Lung microvascular endothelial cell (primary cell): Measurements from ENCODE around the gene CACNA2D4. TPM values are rescaled to one million over a fixed set of nuclear protein-coding genes. Genes with fewer than 3 reads are reported as not detected.
A peak's percentile ranks its signal among the peaks of the same experiment; 100 is the strongest.

ENCODE experiments used
- DNase-seq, 2 donors: peaks; one replicate each; pipeline versions ENCODE4 v3.0.0 to v3.0.0-alpha.2; 2010; ENCODE audit warnings: low read depth in 2 of 2
- total RNA-seq: library from RNA; depleted of rRNA; stranded (reverse); fragments of >200 nt; gene quantifications from 2 replicates; pipeline ENCODE4 v1.2.1, GENCODE V29; 2014

Gene CACNA2D4
- total RNA-seq, 1 donor from 2014 or later: not detected

DNA sequence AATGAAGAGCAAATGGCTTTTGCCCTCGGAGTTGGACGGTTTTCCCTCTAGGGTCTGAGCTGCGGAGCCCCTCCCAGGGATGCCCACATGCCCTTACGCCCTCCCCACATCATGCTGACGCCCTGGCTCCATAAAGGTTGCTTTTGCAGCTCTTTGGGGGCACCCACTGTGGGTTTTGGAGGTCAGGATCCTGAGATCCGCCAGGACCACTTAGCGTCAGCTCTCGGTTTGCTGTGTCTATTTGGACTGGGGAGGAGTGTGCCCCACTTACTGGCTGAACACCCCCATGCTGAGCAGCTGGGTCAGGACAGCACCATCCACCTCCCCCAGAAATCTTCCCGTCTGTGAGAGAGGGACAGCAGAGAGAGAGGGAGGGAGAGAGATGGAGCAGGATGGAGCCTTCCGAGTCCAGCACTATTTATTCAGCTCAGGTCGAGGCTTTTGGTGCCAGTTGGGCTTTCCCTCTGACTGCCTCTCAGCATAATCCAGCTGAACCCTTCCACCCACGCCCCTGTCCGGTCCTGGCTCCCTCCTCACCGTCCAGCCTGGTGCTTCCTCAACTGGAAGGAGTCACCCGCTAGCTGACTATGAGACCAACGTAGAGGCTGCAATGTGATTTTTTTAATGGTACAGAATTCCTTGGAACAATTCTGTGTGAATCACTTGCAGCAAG, 117.0 kb downstream of the CACNA2D4 start:
- no peak for DNase-seq

- no peak for DNase-seq
Observed at GRCh38 chr12:1800401-1801302, 117.8 kb downstream of the CACNA2D4 start.

GRCh38 chr12:1799882-1800400, 118.5 kb downstream of the CACNA2D4 start:
- DNase-seq: no peak

- DNase-seq: no peak
Observed at GRCh38 chr12:1799051-1799881, 119.2 kb downstream of the CACNA2D4 start.

- DNase-seq: no peak
Observed at GRCh38 chr12:1798641-1799020, 119.8 kb downstream of the CACNA2D4 start.

GRCh38 chr12:1797991-1798640, 120.3 kb downstream of the CACNA2D4 start:
- no peak for DNase-seq

DNA sequence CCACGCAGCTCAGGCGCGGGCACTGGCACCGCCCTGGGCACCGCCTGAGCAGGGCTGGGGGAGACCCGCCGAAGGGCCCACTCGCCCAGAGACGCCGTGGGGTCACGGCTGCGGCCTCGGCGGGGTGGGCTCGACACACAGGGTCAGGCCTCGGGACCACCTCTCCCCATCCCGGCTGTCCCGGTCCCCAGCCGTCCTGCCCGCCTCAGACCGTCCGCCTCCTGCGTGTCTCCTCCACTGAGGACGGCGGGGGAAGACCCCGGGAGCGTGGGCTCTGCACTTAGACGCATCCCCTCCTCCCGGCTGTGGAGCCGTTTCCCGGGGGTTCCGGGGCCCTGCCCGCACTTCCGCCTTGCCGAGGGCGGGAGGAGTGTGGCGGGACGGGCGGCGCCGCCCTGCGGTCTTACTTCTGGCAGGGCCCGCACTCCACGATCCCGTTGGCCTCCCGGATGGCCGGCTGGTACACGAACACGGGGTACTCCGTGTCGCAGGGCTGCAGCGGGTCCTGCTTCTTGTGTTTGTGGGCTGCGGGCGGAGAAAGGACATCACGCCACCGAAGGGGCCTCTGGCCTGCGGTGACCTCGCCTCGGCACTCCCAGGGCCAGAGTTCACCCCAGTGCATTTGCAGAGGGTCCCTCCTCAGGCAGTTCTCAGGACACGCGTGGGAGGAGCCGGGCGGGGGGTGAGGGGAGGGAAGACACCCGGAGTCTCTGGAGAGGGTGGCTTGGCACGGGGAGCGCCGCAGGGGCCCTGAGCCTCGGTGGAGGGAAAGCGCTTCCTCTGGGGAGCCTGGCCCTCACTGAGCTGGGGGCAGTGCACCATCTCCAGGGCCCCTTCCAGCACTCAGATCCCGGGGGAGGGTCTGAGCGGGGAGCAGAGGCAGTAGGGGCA, 121.2 kb downstream of the CACNA2D4 start:
- DNase-seq: no peak

GRCh38 chr12:1796515-1797010, 121.9 kb downstream of the CACNA2D4 start:
- peak in 1 of 2 donors; percentile 32 for DNase-seq

DNA sequence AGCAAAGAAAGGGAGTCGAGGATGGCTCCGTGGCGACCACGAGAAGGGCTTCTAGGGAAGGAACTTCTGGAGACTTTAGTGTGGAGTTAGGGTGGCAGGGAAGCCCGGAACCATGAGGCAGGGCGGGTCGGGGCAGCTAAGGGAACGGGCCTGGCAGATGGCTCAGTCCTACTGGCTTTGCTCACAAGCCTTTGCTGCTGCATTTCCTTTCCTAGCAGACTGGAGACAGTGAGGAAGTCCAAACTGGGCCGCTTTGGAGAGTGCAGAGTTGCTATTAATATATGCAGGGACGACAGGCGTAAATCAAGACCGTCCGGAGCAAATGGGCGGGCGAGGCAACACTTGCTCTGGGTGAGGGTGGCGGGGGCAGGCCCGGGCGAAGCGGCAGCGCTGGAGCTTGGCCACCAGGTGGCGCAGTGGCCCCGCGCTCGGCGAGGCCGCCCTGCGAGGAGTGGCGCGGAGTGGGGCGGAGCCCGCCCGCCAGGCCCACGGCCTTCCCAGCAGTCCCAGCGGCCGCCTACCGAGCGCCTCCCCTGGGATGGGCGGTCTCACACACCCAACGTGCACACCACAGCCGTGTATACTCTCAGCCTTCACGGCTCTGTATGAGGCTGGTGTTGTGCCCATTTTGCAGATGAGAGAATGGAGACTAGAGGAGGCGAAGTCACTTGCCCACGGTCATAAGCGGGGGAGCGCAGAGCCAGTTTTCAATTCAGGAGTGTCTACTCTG, 122.5 kb downstream of the CACNA2D4 start:
- DNase-seq: peak; percentile 93 to 94

DNA sequence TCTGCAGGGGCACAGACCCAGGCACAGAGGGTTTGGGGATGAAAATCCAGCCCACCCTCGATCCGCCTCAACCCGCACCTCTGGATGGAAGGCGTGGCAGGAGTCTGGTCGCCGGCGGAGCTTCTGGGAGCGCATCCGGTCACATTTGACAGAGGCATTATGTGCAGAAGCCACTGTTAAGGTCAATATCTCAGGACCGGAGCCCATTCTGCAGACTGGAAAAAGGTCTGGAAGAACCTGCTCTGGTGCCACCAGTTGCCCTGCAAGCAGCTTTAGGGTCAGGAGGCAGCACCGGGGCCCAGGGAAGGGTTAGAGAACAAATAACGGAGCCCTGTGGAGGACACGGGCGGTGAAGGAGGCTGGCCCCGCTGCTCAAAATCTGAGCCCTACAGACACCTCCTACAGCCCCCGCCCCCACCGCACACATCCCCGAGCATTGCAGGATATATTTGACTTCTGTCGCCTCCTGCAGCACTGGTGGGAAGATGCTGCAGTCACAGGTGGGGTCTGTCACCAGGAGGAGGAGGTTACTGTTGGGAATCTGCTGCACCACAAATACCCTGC, 123.1 kb downstream of the CACNA2D4 start:
- no peak for DNase-seq

GRCh38 chr12:1794440-1795090, 123.9 kb downstream of the CACNA2D4 start:
- no peak for DNase-seq

- DNase-seq: no peak
Observed at GRCh38 chr12:1793426-1794210, 124.8 kb downstream of the CACNA2D4 start.

GRCh38 chr12:1792406-1792805, 126.0 kb downstream of the CACNA2D4 start:
- no peak for DNase-seq

- peak; percentile 80 to 84 for DNase-seq
Observed at GRCh38 chr12:1791104-1791841, 127.2 kb downstream of the CACNA2D4 start.

GRCh38 chr12:1790444-1790843, 128.0 kb downstream of the CACNA2D4 start:
- DNase-seq: no peak

DNA sequence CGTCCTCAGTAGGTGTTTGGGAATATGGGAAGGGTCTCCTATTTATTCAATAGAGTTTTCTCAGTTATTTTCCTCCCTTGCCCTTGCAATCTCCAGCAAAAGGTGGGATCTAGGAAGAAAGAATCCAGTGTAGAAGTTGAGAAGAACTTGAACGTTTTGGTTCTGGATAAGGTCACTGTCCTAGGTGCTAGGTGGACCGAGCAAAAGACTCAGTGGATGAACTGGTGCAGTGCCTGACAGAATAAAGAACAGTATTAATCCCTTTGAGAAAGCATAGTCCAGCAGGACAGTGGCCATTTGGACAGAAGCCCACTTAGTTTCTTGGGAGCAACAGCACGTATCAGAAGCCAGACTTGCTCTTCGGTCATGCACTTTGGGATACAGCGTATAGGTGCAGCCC, 130.7 kb downstream of the CACNA2D4 start:
- DNase-seq: no peak

- DNase-seq: no peak
Observed at GRCh38 chr12:1782215-1782614, 136.2 kb downstream of the CACNA2D4 start.
